Lung (tissue), 12 donors: Measurements from ENCODE around the gene RPLP1. TPM values are rescaled to one million over a fixed set of nuclear protein-coding genes. Genes with fewer than 3 reads are reported as not detected.

Experiments used
- ATAC-seq: fragments of 200-7000 bp; cut with Tn5 transposase; one replicate; pipeline ENCODE4 v1.9.1; 2020; ENCODE audit warnings: moderate number of reproducible peaks; ENCODE audit not compliant: insufficient read depth, low FRiP score
- DNase-seq, 3 donors: peaks; one replicate each; pipeline ENCODE4 v3.0.0-alpha.2; 2013 to 2017
- H3K27ac ChIP-seq, 2 donors: one replicate each; pipeline ENCODE4 v1.5.1; 2013; ENCODE audit warnings: mild to moderate bottlenecking in 2 of 2, moderate library complexity in 2 of 2, control low read depth in 1 of 2, inconsistent platforms in 1 of 2, low read depth in 1 of 2, low read length in 1 of 2
- H3K27me3 ChIP-seq, 3 donors: one replicate each; pipeline ENCODE4 v1.5.1; 2013; ENCODE audit warnings: low read length in 2 of 3; ENCODE audit not compliant: control insufficient read depth in 3 of 3, insufficient read depth in 3 of 3
- H3K36me3 ChIP-seq, 4 donors: one replicate each; pipeline ENCODE4 v1.5.1; 2013; ENCODE audit warnings: low read length in 4 of 4, mild to moderate bottlenecking in 1 of 4, moderate library complexity in 1 of 4; ENCODE audit not compliant: control insufficient read depth in 4 of 4, insufficient read depth in 4 of 4
- H3K4me1 ChIP-seq, 5 donors: one replicate each; pipeline ENCODE4 v1.5.1; 2013; ENCODE audit warnings: low read length in 5 of 5, mild to moderate bottlenecking in 2 of 5, moderate library complexity in 1 of 5; ENCODE audit not compliant: control insufficient read depth in 5 of 5, insufficient read depth in 5 of 5
- H3K4me3 ChIP-seq: one replicate; pipeline ENCODE4 v1.5.1; 2013; ENCODE audit warnings: mild to moderate bottlenecking, control low read depth, moderate library complexity
- H3K9ac ChIP-seq, 2 donors: one replicate each; pipeline ENCODE4 v1.5.1; 2013; ENCODE audit warnings: low read length in 2 of 2, control low read depth in 1 of 2; ENCODE audit not compliant: insufficient read depth in 1 of 2
- H3K9me3 ChIP-seq, 4 donors: one replicate each; pipeline ENCODE4 v1.5.1; 2013; ENCODE audit warnings: low read length in 3 of 4, mild to moderate bottlenecking in 1 of 4, moderate library complexity in 1 of 4; ENCODE audit not compliant: control insufficient read depth in 4 of 4, insufficient read depth in 3 of 4
- WGBS, 2 donors: extraction: QIAGEN DNeasy Blood & Tissue Kit; methylation state at CpG; one replicate each; pipeline ENCODE4 v1.1.7; 2013; 5-methylcytosine and 5-hydroxymethylcytosine counted together
- polyA plus RNA-seq, 2 donors: library from polyadenylated mRNA; stranded (reverse); fragments of 200-250 nt; gene quantifications; one replicate each; pipeline ENCODE4 v1.2.1, GENCODE V29; 2013
- total RNA-seq, 2 donors: library from RNA; depleted of rRNA in 1 of 2; stranded (reverse); fragments of >200 nt in 1 of 2; gene quantifications; one replicate each; pipeline ENCODE4 v1.2.1, GENCODE V29; 2014 to 2021
- TF ChIP-seq, protein P1 (sequence below): IDR thresholded peaks from 2 replicates; pipeline ENCODE4 v1.5.1; 2012; ENCODE audit warnings: mild to moderate bottlenecking; ENCODE audit errors: control extremely low read depth, extremely low read depth
- donor health status: control.
- donor health status: control.
- donor health status: Bipolar disorder and iron deficiency.
- donor health status: healthy.
- donor health status: DM: yes; HTN: yes; CAD: no.

The RPLP1 gene
- total and polyA plus RNA-seq, 4 donors = 201 to 2,405 (median 1,545) TPM

GRCh38 chr15:69436951-69437350 lies 15.7 kb upstream of the RPLP1 start:
- H3K4me3 ChIP-seq = no peak overlapping the region
- TF ChIP-seq, protein P1, sequence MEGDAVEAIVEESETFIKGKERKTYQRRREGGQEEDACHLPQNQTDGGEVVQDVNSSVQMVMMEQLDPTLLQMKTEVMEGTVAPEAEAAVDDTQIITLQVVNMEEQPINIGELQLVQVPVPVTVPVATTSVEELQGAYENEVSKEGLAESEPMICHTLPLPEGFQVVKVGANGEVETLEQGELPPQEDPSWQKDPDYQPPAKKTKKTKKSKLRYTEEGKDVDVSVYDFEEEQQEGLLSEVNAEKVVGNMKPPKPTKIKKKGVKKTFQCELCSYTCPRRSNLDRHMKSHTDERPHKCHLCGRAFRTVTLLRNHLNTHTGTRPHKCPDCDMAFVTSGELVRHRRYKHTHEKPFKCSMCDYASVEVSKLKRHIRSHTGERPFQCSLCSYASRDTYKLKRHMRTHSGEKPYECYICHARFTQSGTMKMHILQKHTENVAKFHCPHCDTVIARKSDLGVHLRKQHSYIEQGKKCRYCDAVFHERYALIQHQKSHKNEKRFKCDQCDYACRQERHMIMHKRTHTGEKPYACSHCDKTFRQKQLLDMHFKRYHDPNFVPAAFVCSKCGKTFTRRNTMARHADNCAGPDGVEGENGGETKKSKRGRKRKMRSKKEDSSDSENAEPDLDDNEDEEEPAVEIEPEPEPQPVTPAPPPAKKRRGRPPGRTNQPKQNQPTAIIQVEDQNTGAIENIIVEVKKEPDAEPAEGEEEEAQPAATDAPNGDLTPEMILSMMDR = no peak
- DNase-seq (no peak), ATAC-seq (no peak)
- no peaks in the 10 kb centered on the region for H3K27me3 ChIP-seq
- no peak overlapping the region for H3K27ac ChIP-seq
- no peak overlapping the region for H3K9ac ChIP-seq
- WGBS, 2 donors = 73 to 90% methylated on average over 4 of the region's 4 CpGs
- H3K9me3 ChIP-seq = no peaks in the 10 kb centered on the region
- no peaks in the 10 kb centered on the region for H3K4me1 ChIP-seq
- peaks cover 0 to 19% (median 7%) of the 10 kb centered on the region in 4 donors for H3K36me3 ChIP-seq

GRCh38 chr15:69439623-69440022 lies 13.0 kb upstream of the RPLP1 start:
- H3K4me3 ChIP-seq = no peak overlapping the region
- ATAC-seq = no peak
- TF ChIP-seq, protein P1 = no peak
- H3K27ac ChIP-seq = no peak overlapping the region
- H3K9ac ChIP-seq = no peak overlapping the region
- H3K9me3 ChIP-seq = no peaks in the 10 kb centered on the region
- no peak for DNase-seq
- peaks cover 0 to 15% (median 7%) of the 10 kb centered on the region in 4 donors for H3K36me3 ChIP-seq
- H3K27me3 ChIP-seq = no peaks in the 10 kb centered on the region
- WGBS, 2 donors = 63 to 80% methylated on average over 4 of the region's 4 CpGs
- H3K4me1 ChIP-seq = no peaks in the 10 kb centered on the region

- TF ChIP-seq, protein P1 = no peak
- ATAC-seq = no peak
These were observed 9.5 kb upstream of the RPLP1 start for GRCh38 chr15:69443032-69443611.

GRCh38 chr15:69444686-69445085 lies 7.9 kb upstream of the RPLP1 start:
- WGBS, 2 donors = 96 to 98% methylated on average over 7 of the region's 7 CpGs
- peaks cover 0 to 21% (median 9%) of the 10 kb centered on the region in 4 donors for H3K36me3 ChIP-seq
- no peaks in the 10 kb centered on the region for H3K9me3 ChIP-seq
- H3K27ac ChIP-seq = no peak overlapping the region
- TF ChIP-seq, protein P1 = no peak
- DNase-seq (no peak), ATAC-seq (no peak)
- no peaks in the 10 kb centered on the region for H3K4me1 ChIP-seq
- no peaks in the 10 kb centered on the region for H3K27me3 ChIP-seq
- no peak overlapping the region for H3K4me3 ChIP-seq
- H3K9ac ChIP-seq = no peak overlapping the region

More at GRCh38 chr15:69443032-69443611, 9.5 kb upstream of the RPLP1 start:
- Histone ChIP-seq H3K36me3 (peaks cover 0 to 22% (median 10%) of the 10 kb centered on the region in 4 donors), H3K9me3 (no peaks in the 10 kb centered on the region), H3K27me3 (no peaks in the 10 kb centered on the region), H3K4me3 (no peak overlapping the region), H3K27ac (no peak overlapping the region), H3K9ac (no peak overlapping the region), H3K4me1 (no peaks in the 10 kb centered on the region)
- 86 to 88% methylated on average over 5 of the region's 5 CpGs for WGBS, 2 donors
- DNase-seq = no peak
